Measurements from ENCODE around the gene SOCS7. TPM values are rescaled to one million over a fixed set of nuclear protein-coding genes. Genes with fewer than 3 reads are reported as not detected.

SOCS7 gene
- total and polyA plus RNA-seq, 8 donors, result 5.5 to 24.0 (median 17.5) TPM

GRCh38 chr17:38417210-38417951 is 65.7 kb downstream of the SOCS7 start:
- FAIRE-seq (no peak), DNase-seq (no peak), ATAC-seq (no peak)
- intact Hi-C loops (cut with DNase I), result loop anchor here (5.0 kb wide), 2 partner anchors 70 to 75 kb away; partner anchors contain the start of gene GPR179 (in 1 of the 3)
- WGBS, 2 donors, result 68 to 73% methylated on average over 11 of the region's 11 CpGs
- no peaks in the 10 kb centered on the region for H3K9me3 ChIP-seq
- TF ChIP-seq, protein P1, sequence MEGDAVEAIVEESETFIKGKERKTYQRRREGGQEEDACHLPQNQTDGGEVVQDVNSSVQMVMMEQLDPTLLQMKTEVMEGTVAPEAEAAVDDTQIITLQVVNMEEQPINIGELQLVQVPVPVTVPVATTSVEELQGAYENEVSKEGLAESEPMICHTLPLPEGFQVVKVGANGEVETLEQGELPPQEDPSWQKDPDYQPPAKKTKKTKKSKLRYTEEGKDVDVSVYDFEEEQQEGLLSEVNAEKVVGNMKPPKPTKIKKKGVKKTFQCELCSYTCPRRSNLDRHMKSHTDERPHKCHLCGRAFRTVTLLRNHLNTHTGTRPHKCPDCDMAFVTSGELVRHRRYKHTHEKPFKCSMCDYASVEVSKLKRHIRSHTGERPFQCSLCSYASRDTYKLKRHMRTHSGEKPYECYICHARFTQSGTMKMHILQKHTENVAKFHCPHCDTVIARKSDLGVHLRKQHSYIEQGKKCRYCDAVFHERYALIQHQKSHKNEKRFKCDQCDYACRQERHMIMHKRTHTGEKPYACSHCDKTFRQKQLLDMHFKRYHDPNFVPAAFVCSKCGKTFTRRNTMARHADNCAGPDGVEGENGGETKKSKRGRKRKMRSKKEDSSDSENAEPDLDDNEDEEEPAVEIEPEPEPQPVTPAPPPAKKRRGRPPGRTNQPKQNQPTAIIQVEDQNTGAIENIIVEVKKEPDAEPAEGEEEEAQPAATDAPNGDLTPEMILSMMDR (IDR thresholded peaks at IDR 0.05), result no peak
- no peak overlapping the region for H3K4me3 ChIP-seq
- no peaks in the 10 kb centered on the region for H3K4me1 ChIP-seq
- H3K27ac ChIP-seq, result no peak overlapping the region
- H3K36me3 ChIP-seq, result no peaks in the 10 kb centered on the region
- H3K27me3 ChIP-seq, result peaks cover 0 to 7% (median 0%) of the 10 kb centered on the region in 4 donors

DNA sequence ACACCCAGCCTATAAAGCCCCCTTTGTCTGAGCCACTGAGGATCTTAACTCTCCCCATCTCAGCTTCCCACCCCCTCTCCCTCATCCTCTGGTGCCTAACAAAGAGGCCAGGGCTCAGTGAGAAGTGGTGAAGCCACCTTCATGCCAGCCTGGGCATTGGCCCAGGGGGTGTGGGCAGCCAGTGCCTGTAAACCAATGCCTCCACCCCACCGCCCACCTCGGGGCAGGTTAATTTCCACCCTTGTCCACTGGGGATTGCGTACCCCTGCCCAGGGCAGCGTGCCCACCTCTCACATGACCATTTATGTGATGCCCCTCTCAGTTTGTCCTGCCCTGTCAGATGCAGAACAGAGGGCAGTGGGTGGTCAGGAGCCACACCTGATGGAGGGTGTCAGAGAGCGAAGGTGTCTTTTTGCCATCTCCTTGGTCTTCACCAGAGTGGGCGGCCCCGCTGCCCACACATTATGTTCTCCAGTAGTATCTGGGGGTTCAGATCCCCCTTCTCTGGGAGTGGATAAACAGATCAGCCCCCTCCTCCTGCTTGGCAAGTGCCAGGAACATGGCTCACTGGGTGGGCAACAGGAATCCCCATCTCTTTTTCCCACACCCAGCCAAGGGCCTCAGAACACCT is 66.5 kb downstream of the SOCS7 start:
- H3K4me3 ChIP-seq, result no peak overlapping the region
- WGBS, 2 donors, result 80 to 89% methylated on average over 7 of the region's 7 CpGs
- peaks cover 0 to 7% (median 0%) of the 10 kb centered on the region in 4 donors for H3K27me3 ChIP-seq
- TF ChIP-seq, protein P1 (IDR thresholded peaks at IDR 0.05), result no peak
- H3K36me3 ChIP-seq, result no peaks in the 10 kb centered on the region
- H3K4me1 ChIP-seq, result no peaks in the 10 kb centered on the region
- intact Hi-C loops (cut with DNase I), result loop anchor here (5.0 kb wide), 2 partner anchors 71 to 76 kb away; partner anchors contain the start of gene GPR179 (in 1 of the 3)
- DNase-seq (no peak), ATAC-seq (no peak), FAIRE-seq (no peak)
- H3K27ac ChIP-seq, result no peak overlapping the region
- no peaks in the 10 kb centered on the region for H3K9me3 ChIP-seq

DNA sequence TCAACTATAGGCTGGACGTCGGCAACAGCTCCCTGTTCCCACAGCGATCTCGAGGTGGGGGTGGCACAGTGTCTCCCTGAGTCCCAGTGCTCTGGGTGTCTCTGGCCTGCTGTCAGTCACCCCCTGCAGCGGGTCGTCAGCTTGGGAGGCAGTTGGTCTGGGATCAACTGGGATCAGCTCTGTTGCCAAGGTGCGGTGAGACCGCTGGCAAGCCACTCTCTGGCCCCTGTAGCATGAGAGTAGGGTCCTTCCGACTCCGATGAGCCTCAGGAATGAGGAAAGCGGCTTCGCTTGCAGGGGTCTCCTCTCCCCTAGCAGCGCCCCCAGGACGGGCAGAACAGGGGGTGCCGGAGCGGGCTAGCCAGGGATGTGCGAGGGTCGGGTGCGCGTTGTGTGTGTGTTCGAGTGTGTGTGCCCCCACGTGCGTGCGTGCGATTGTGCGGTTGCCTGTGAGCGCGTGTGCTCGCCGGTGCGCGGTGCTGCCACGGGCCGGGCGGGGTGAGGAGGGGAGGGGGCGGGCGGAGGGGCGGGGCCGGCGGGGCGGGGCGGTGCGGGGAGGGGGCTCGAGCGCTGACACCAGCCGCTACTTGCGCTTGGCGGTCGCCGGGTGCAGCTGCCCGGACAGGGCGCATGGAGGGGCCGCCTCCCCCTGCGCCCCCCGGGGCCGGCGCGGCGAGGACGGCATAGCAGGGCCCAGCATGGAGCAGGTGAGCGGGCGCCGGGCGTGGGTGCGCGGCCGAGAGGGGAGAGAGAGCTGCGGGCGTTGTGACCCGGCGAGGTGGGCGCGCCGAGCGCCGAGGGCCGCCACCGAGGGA is 67.3 kb downstream of the SOCS7 start:
- DNase-seq (peak in 1 of 6 donors; percentile 66), ATAC-seq (peak in 1 of 4 donors; percentile 13), FAIRE-seq (no peak)
- H3K27me3 ChIP-seq, result peaks cover 0 to 7% (median 0%) of the 10 kb centered on the region in 4 donors
- no peaks in the 10 kb centered on the region for H3K36me3 ChIP-seq
- TF ChIP-seq, protein P1 (IDR thresholded peaks at IDR 0.05), result no peak
- no peaks in the 10 kb centered on the region for H3K4me1 ChIP-seq
- peak overlapping the region in 2 of 4 donors; percentile 28 to 36 for H3K4me3 ChIP-seq
- H3K27ac ChIP-seq, result no peak overlapping the region
- intact Hi-C loops (cut with DNase I), result loop anchor here (5.0 kb wide), 2 partner anchors 72 to 77 kb away; partner anchors contain the start of gene GPR179 (in 1 of the 3)
- no peaks in the 10 kb centered on the region for H3K9me3 ChIP-seq
- WGBS, 2 donors, result 4 to 8% methylated on average over 34 to 76 of the region's 78 CpGs

- Histone ChIP-seq H3K36me3 (no peaks in the 10 kb centered on the region), H3K27ac (no peak overlapping the region), H3K4me3 (peak overlapping the region in 2 of 4 donors; percentile 28 to 36), H3K9me3 (no peaks in the 10 kb centered on the region), H3K27me3 (peaks cover 0 to 7% (median 0%) of the 10 kb centered on the region in 4 donors), H3K4me1 (no peaks in the 10 kb centered on the region)
- 4 to 5% methylated on average over 7 to 10 of the region's 10 CpGs for WGBS, 2 donors
- ATAC-seq, result no peak
- TF ChIP-seq, protein P1 (IDR thresholded peaks at IDR 0.05), result no peak
- no peak for DNase-seq
- intact Hi-C loops (cut with DNase I), result loop anchor here (5.0 kb wide), 2 partner anchors 72 to 77 kb away; partner anchors contain the start of gene GPR179 (in 1 of the 3)
- no peak for FAIRE-seq
These were observed 67.9 kb downstream of the SOCS7 start for GRCh38 chr17:38419508-38419981.
